Activated naive CD4-positive, alpha-beta T cell treated with anti-CD3 and anti-CD28 coated beads for 36 hours (primary cell): Measurements from ENCODE around the gene NDUFAF7. TPM values are rescaled to one million over a fixed set of nuclear protein-coding genes. Genes with fewer than 3 reads are reported as not detected.
A peak's percentile ranks its signal among the peaks of the same experiment; 100 is the strongest.

Experiments used
- CTCF ChIA-PET: fragments of 350-600 bp; sonication (Branson Sonifier 250); formaldehyde crosslinking; loops from one replicate; lab custom pipeline; 2021; ENCODE audit warnings: antibody characterized with exemption; lab: Charles Lee
- DNase-seq: peaks from one replicate; pipeline ENCODE4 v3.0.0-alpha.2; 2020
- H3K27ac Mint-ChIP-seq: one replicate; pipeline ENCODE4 v1.8.0; 2021; ENCODE audit warnings: mild to moderate bottlenecking, mixed read lengths
- H3K27me3 Mint-ChIP-seq: one replicate; pipeline ENCODE4 v1.8.0; 2021; ENCODE audit warnings: low read depth, mixed read lengths
- H3K36me3 Mint-ChIP-seq: one replicate; pipeline ENCODE4 v1.8.0; 2021; ENCODE audit warnings: low read depth, mixed read lengths
- H3K4me1 Mint-ChIP-seq: one replicate; pipeline ENCODE4 v1.8.0; 2021; ENCODE audit warnings: low read depth, mixed read lengths
- H3K4me3 Mint-ChIP-seq: one replicate; pipeline ENCODE4 v1.8.0; 2021; ENCODE audit warnings: mild to moderate bottlenecking, moderate library complexity, mixed read lengths
- H3K9me3 Mint-ChIP-seq: one replicate; pipeline ENCODE4 v1.8.0; 2021; ENCODE audit warnings: mixed read lengths
- intact Hi-C: fragments of 100-400 bp; cut with micrococcal nuclease; formaldehyde crosslinking; loops from one replicate; pipeline ENCODE4 v1.15.1; 2023
- total RNA-seq, 2 experiments: library from RNA; stranded (reverse); gene quantifications; one replicate each; pipeline ENCODE4 v1.2.3, GENCODE V29; 2021

The NDUFAF7 gene
- total RNA-seq, 2 experiments from 2014 or later, result 17.5 to 18.2 TPM

DNA sequence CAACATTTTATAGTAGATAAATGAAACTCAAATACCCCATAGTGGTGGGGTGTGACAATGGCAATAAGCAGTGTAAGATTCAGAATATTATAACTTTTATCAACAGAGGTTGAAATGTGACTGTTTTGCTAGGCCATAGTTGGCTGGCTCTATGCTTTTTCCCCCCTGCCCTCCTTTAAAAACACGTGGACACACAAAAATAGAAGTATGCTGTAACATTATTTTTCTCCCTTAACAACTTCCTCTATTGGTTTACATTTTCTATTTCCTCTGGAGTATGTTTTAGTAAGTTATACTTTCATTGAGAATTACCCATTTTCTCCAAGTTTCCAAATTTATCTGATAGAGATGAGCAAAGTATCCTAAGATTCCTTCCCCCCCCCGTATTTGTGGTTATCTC is 31.1 kb downstream of the NDUFAF7 start:
- Mint-ChIP-seq H3K27me3 (no peaks in the 10 kb centered on the region), H3K36me3 (peaks cover 10% of the 10 kb centered on the region), H3K4me1 (peaks cover under 1% of the 10 kb centered on the region), H3K4me3 (no peak overlapping the region), H3K9me3 (no peaks in the 10 kb centered on the region), H3K27ac (no peak overlapping the region)
- DNase-seq, result no peak
- CTCF ChIA-PET, result interaction anchor here (1.4 to 1.6 kb wide), 2 partner anchors 31 to 94 kb away, joined by 3 to 5 read pairs; partner anchors contain the start of genes CEBPZ and NDUFAF7
- intact Hi-C loops, result loop anchor here (2.0 kb wide), 1 partner anchor 94 kb away; no protein-coding TSS in a partner anchor

DNA sequence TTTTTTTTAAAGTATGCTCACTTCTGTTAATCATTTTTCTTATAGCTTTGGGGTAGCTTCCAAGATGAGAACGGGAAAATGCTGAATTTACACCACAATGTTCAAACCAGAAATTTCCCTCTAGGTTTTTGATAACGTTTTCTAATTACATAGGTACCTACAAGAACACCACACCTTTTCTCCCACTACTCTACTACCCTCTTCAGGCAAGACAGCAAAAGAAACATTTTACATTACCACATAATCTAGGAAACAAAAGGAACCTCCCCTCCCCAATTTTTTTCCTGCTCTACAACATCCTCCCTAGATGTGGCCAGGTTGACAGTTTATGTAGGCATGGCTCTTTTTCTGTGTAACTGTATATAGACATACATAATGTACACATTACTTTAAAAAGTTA is 32.4 kb downstream of the NDUFAF7 start:
- intact Hi-C loops, result loop anchor here (2.0 kb wide), 1 partner anchor 95 kb away; no protein-coding TSS in a partner anchor
- H3K4me3 Mint-ChIP-seq, result no peak overlapping the region
- H3K27ac Mint-ChIP-seq, result no peak overlapping the region
- no peaks in the 10 kb centered on the region for H3K9me3 Mint-ChIP-seq
- peaks cover 18% of the 10 kb centered on the region for H3K36me3 Mint-ChIP-seq
- H3K27me3 Mint-ChIP-seq, result no peaks in the 10 kb centered on the region
- peaks cover 6% of the 10 kb centered on the region for H3K4me1 Mint-ChIP-seq
- CTCF ChIA-PET, result interaction anchor here (1.4 to 1.6 kb wide), 2 partner anchors 32 to 95 kb away, joined by 3 to 5 read pairs; partner anchors contain the start of genes CEBPZ and NDUFAF7
- DNase-seq, result no peak

DNA sequence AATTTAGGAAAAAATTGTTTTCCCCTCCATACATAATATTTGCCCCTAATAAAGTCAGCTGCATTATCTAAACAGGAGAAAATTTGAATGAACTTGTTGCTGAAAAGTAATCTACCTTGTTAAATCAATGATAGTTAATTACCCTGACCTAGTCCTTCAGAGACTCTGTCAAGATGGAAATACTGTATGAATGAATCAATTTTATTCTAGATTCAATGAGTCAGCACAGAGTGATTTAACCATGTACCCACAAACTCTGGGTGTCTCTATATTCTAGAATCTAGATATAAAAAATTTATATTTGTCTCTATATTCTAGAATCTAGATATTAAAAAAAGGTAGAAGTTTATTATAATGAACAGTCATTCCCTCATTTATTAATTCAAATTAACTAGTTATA is 36.2 kb downstream of the NDUFAF7 start:
- Mint-ChIP-seq H3K4me1 (peaks cover 6% of the 10 kb centered on the region), H3K4me3 (no peak overlapping the region), H3K27me3 (no peaks in the 10 kb centered on the region), H3K36me3 (peaks cover 23% of the 10 kb centered on the region), H3K27ac (no peak overlapping the region), H3K9me3 (no peaks in the 10 kb centered on the region)
- intact Hi-C loops, result no loop called here
- no peak for DNase-seq
- CTCF ChIA-PET, result no interaction called here

DNA sequence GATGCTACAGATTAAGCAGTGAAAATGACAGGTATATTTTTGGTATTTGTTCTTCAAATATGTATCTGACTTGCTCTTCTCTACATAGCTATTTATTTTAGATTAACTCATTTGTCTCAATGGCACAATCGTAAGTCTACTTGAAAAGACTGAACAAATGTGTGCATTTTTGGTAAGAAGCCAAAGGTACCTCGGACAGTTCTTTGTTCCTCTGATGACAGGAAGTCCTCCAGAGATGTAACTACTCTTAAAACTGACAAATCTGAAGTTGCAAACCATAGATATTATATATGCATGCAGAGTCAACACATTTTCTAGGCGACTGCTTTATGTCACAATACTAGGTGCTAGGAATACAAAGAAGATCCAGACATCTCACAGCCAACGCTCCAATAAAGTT is 36.7 kb downstream of the NDUFAF7 start:
- no peak for DNase-seq
- Mint-ChIP-seq H3K27me3 (no peaks in the 10 kb centered on the region), H3K36me3 (peaks cover 24% of the 10 kb centered on the region), H3K4me3 (no peak overlapping the region), H3K4me1 (peaks cover 6% of the 10 kb centered on the region), H3K9me3 (no peaks in the 10 kb centered on the region), H3K27ac (no peak overlapping the region)
- CTCF ChIA-PET, result interaction anchor here (1.7 kb wide), 1 partner anchor 100 kb away, joined by 6 read pairs; no protein-coding TSS in a partner anchor
- intact Hi-C loops, result no loop called here

DNA sequence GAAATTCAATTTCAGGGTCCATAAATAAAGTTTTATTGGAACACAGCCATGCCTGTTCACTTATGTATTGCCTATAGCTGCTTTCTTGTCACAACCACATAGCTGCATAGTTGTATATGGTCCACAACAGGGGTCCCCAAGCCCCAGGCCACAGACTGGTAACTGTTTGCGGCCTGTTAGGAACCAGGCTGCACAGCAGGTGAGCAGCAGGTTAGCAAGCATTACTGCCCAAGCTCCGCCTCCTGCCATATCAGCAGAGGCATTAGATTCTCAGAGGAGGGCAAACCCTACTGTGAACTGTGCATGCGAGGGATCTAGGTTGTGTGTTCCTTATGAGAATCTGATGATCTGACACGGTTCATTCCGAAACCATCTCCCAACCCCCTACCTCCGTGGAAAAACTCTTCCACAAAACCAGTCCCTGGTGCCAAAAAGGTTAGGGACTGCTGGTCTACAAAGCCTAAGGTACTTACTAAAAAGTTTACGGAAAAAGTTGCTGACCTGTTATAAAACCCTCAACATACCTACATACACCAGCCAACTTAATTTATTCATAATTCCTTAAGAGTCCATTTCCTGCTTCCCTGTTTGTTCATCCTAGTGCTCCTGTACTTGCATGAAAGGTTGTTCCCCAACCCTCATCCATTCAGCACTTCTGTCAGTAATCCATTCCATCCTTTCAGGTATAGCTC is 40.1 kb downstream of the NDUFAF7 start:
- DNase-seq, result no peak
- intact Hi-C loops, result no loop called here
- peaks cover 6% of the 10 kb centered on the region for H3K4me1 Mint-ChIP-seq
- no peak overlapping the region for H3K27ac Mint-ChIP-seq
- no peak overlapping the region for H3K4me3 Mint-ChIP-seq
- CTCF ChIA-PET, result no interaction called here
- H3K9me3 Mint-ChIP-seq, result no peaks in the 10 kb centered on the region
- no peaks in the 10 kb centered on the region for H3K27me3 Mint-ChIP-seq
- H3K36me3 Mint-ChIP-seq, result peaks cover 23% of the 10 kb centered on the region

DNA sequence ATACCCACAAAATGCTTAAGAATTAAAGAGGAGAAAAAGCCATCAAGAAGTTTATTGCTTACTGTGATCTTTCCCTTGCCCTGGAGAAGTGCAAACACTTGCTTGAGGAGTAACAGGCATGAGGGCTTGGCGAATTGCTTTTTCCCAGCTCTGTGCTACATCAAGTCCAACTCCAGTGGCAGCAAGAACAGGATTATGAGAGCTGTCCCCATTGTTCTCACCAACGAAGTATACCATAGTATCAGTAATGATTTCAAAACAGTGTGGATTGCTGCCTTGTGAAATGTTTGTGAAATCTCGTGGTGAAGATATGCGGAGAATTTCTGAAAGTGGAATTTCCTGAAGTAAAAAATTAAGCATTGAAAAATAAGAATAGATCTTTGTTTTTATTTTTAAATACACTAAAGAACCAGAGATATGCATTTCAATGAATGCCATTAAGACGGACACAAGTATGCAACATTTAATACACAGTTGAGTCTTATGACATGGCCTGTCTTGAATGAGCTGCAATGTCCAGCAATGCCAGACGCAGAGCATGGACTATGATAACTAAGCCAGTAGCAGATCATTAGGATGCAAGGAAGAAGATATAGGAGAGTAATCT is 43.0 kb downstream of the NDUFAF7 start:
- no peak overlapping the region for H3K27ac Mint-ChIP-seq
- H3K27me3 Mint-ChIP-seq, result no peaks in the 10 kb centered on the region
- no peaks in the 10 kb centered on the region for H3K9me3 Mint-ChIP-seq
- H3K4me1 Mint-ChIP-seq, result peaks cover 5% of the 10 kb centered on the region
- no peak overlapping the region for H3K4me3 Mint-ChIP-seq
- peaks cover 11% of the 10 kb centered on the region for H3K36me3 Mint-ChIP-seq
- no peak for DNase-seq
- intact Hi-C loops, result no loop called here
- CTCF ChIA-PET, result no interaction called here

DNA sequence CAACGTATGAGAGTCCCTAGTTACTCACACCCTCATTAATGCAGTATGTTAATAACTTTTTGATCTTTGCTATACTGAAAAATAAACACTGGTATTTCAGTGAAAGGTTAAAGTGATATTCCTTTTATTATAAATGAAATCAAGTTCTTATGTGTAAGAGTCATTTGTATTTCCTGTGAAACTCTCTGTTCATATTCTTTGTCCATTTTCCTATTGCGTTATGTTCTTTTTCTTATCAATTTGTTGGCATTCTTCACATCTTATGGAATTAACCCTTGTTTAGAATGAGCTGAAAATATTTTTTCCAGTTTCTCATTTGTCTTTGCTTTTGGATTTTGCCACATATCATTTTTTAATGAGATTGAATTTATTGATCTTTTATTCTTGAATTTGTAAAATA is 44.8 kb downstream of the NDUFAF7 start:
- intact Hi-C loops, result no loop called here

DNA sequence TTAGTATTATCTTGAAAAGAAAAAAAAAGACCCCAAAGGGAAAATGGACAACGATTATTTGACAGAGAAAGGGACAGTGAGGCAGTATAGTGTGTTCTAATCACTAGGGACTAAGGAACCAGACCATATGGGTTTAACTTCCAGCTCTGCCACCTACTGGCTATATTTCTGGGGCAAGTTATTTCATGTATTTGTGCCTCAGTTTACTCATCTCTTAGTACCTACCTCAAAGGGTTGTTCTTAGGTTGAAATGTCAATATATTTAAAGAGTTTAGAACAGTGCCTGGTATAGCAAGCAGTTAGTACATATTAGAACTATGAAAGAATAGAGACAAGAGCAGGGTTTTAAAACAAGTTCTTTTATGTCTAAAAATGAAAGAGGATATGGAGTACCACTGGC is 50.5 kb downstream of the NDUFAF7 start:
- intact Hi-C loops, result loop anchor here (1.0 to 10.0 kb wide), 2 partner anchors 114 to 497 kb away; no protein-coding TSS in a partner anchor
- no peak for DNase-seq
- H3K4me1 Mint-ChIP-seq, result peaks cover 5% of the 10 kb centered on the region
- no peak overlapping the region for H3K27ac Mint-ChIP-seq
- peaks cover 10% of the 10 kb centered on the region for H3K36me3 Mint-ChIP-seq
- H3K9me3 Mint-ChIP-seq, result no peaks in the 10 kb centered on the region
- no peaks in the 10 kb centered on the region for H3K27me3 Mint-ChIP-seq
- no peak overlapping the region for H3K4me3 Mint-ChIP-seq
- CTCF ChIA-PET, result interaction anchor here (0.6 kb wide), 1 partner anchor 114 kb away, joined by 5 read pairs; no protein-coding TSS in a partner anchor

More for the DNA sequence above, 44.8 kb downstream of the NDUFAF7 start:
- H3K27ac Mint-ChIP-seq, result no peak overlapping the region
- H3K4me3 Mint-ChIP-seq, result no peak overlapping the region
- no peaks in the 10 kb centered on the region for H3K9me3 Mint-ChIP-seq
- no peak for DNase-seq
- H3K4me1 Mint-ChIP-seq, result peaks cover 5% of the 10 kb centered on the region
- CTCF ChIA-PET, result no interaction called here
- peaks cover 10% of the 10 kb centered on the region for H3K36me3 Mint-ChIP-seq
- H3K27me3 Mint-ChIP-seq, result no peaks in the 10 kb centered on the region

DNA sequence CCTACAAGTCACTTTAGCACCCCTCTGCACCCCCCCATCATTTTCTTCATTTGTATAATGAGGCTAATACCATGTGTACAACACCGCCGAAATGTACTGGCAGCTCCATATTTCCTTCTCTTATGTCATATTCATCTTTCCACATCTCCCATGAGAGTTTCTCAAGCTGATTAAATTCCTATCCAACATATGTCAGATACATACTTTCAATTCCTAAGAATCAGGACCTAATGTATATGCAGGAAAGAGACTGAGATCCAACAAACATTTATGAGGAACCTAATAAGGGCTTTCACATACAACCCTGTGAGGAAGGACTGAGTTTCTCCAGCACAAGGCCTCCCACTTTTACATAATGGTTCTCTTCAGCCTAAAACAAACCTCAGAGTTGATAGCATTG is 51.3 kb downstream of the NDUFAF7 start:
- H3K27me3 Mint-ChIP-seq, result no peaks in the 10 kb centered on the region
- H3K4me1 Mint-ChIP-seq, result peaks cover 5% of the 10 kb centered on the region
- H3K9me3 Mint-ChIP-seq, result no peaks in the 10 kb centered on the region
- intact Hi-C loops, result loop anchor here (1.0 to 10.0 kb wide), 2 partner anchors 114 to 498 kb away; no protein-coding TSS in a partner anchor
- no peak overlapping the region for H3K27ac Mint-ChIP-seq
- CTCF ChIA-PET, result interaction anchor here (0.6 kb wide), 1 partner anchor 551 kb away, joined by 4 read pairs; no protein-coding TSS in a partner anchor
- no peak for DNase-seq
- H3K36me3 Mint-ChIP-seq, result peaks cover 15% of the 10 kb centered on the region
- H3K4me3 Mint-ChIP-seq, result no peak overlapping the region

DNA sequence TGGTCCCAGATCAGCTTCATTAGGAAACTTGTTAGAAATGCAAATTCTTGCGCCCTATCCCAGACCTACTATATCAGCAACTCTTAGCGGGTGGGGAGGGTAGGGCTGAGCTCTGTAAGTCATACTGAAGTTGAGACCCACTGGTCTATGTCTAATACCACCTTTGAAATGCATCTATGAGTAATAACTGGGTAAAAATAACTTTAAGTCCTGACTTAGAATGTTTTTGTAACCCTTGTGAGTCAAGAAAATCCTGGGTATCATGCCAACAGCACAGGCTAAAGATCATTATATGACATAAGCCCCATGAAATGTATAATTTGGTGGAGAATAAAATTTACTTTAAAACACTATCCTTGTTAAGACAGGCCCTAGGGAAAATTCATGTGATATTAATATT is 51.7 kb downstream of the NDUFAF7 start:
- no peaks in the 10 kb centered on the region for H3K27me3 Mint-ChIP-seq

DNA sequence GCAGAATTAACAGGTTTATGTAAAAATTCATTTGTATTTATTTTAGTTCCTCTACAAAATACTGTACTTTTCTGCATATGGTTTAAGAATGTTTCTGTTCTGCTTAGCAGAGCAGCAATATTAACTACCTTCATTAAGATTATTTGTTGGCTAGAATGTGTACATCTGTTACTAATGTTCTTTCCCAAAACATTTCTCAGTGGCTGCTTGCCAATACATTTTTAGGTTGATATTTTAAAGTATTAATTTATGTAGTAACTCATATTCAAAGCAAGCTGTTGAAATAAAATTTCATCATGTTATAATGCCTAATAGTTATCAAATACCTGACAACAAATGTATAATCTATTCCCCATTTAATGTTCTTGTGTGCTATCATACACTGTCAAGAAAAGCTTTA is 52.9 kb downstream of the NDUFAF7 start:
- CTCF ChIA-PET, result interaction anchor here (1.1 kb wide), 1 partner anchor 116 kb away, joined by 4 read pairs; no protein-coding TSS in a partner anchor
- no peak for DNase-seq
- H3K27me3 Mint-ChIP-seq, result no peaks in the 10 kb centered on the region
- H3K4me1 Mint-ChIP-seq, result no peaks in the 10 kb centered on the region
- H3K9me3 Mint-ChIP-seq, result no peaks in the 10 kb centered on the region
- intact Hi-C loops, result loop anchor here (10.0 kb wide), 1 partner anchor 500 kb away; no protein-coding TSS in a partner anchor
- no peak overlapping the region for H3K27ac Mint-ChIP-seq
- no peak overlapping the region for H3K4me3 Mint-ChIP-seq
- peaks cover 20% of the 10 kb centered on the region for H3K36me3 Mint-ChIP-seq

More for the DNA sequence above, 51.7 kb downstream of the NDUFAF7 start:
- Mint-ChIP-seq H3K4me1 (peaks cover 5% of the 10 kb centered on the region), H3K9me3 (no peaks in the 10 kb centered on the region), H3K27ac (no peak overlapping the region), H3K36me3 (peaks cover 18% of the 10 kb centered on the region), H3K4me3 (no peak overlapping the region)
- no peak for DNase-seq
- CTCF ChIA-PET, result interaction anchor here (0.6 kb wide), 1 partner anchor 551 kb away, joined by 4 read pairs; no protein-coding TSS in a partner anchor
- intact Hi-C loops, result loop anchor here (10.0 kb wide), 1 partner anchor 498 kb away; no protein-coding TSS in a partner anchor

DNA sequence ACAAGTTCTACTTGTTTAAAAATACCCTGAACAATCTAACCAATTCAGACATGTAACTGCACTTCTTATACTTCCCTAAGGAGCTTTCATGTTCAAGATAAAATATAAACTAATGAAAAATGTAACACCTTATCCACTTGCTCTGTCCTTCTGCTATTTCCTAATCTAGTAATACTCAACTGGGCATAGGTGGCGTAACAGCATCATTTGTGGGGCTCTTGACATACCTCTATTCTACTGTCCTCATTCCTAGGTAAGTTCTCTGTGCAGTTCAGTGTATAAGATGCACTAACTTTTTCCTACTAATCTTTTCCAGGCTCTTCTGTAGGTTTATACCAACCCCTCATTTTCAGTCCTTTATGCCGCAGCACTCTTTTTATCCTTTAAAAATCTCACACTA is 56.5 kb downstream of the NDUFAF7 start:
- CTCF ChIA-PET, result no interaction called here

More for the DNA sequence above, 56.5 kb downstream of the NDUFAF7 start:
- H3K36me3 Mint-ChIP-seq, result peaks cover 23% of the 10 kb centered on the region
- no peak overlapping the region for H3K4me3 Mint-ChIP-seq
- no peaks in the 10 kb centered on the region for H3K27me3 Mint-ChIP-seq
- DNase-seq, result peak; percentile 59
- H3K9me3 Mint-ChIP-seq, result no peaks in the 10 kb centered on the region
- no peak overlapping the region for H3K27ac Mint-ChIP-seq
- H3K4me1 Mint-ChIP-seq, result no peaks in the 10 kb centered on the region
- intact Hi-C loops, result loop anchor here (2.0 to 10.0 kb wide), 5 partner anchors 103 to 544 kb away; no protein-coding TSS in a partner anchor
